Gastrocnemius medialis (tissue), 4 donors: Measurements from ENCODE around the gene ATP6V1B1. TPM values are rescaled to one million over a fixed set of nuclear protein-coding genes. Genes with fewer than 3 reads are reported as not detected.

Experiments
- ATAC-seq, 2 donors: fragments of 150-250 bp; one replicate each; pipeline ENCODE4 v1.9.1; 2016
- DNase-seq, 2 donors: peaks; one replicate each; pipeline ENCODE4 v3.0.0-alpha.2; 2019
- H3K27ac ChIP-seq, 4 donors: fragments of 200-600 bp; sonication (generic); 1 replicate in 1 of 4; 2 replicates in 3 of 4; pipeline ENCODE4 v1.5.1; 2016 to 2018; ENCODE audit warnings: mild to moderate bottlenecking in 2 of 4, moderate library complexity in 1 of 4
- H3K27me3 ChIP-seq, 3 donors: fragments of 200-600 bp; sonication (generic) in 2 of 3; 1 replicate in 1 of 3; 2 replicates in 2 of 3; pipeline versions ENCODE4 v1.5.1 to v1.6.0; 2016 to 2019; ENCODE audit warnings: mild to moderate bottlenecking in 1 of 3, moderate library complexity in 1 of 3
- H3K36me3 ChIP-seq, 2 donors: fragments of 200-600 bp; sonication (generic) in 1 of 2; one replicate each; pipeline ENCODE4 v1.5.1; 2017 to 2018
- H3K4me1 ChIP-seq, 2 donors: fragments of 200-600 bp; sonication (generic) in 1 of 2; one replicate each; pipeline ENCODE4 v1.5.1; 2016 to 2017; ENCODE audit warnings: mild to moderate bottlenecking in 2 of 2
- H3K4me3 ChIP-seq, 4 donors: fragments of 200-600 bp; sonication (generic) in 3 of 4; 1 replicate in 1 of 4; 2 replicates in 3 of 4; pipeline ENCODE4 v1.5.1; 2016 to 2019; ENCODE audit warnings: mild to moderate bottlenecking in 2 of 4
- H3K9me3 ChIP-seq, 3 donors: fragments of 200-600 bp; sonication (generic) in 2 of 3; 1 replicate in 1 of 3; 2 replicates in 2 of 3; pipeline ENCODE4 v1.5.1; 2016 to 2019
- POLR2A ChIP-seq, 2 donors: fragments of 450-650 bp; IDR thresholded peaks; one replicate each; pipeline ENCODE4 v1.6.1; 2017; ENCODE audit warnings: antibody characterized with exemption in 2 of 2, mild to moderate bottlenecking in 2 of 2, moderate library complexity in 2 of 2
- in situ Hi-C, 4 donors: fragments of 200-750 bp; cut with MboI; loops; one replicate each; pipeline versions ENCODE4 v1.15.0 to v1.8.0; 2017; ENCODE audit warnings: low sequenced_read_pairs in 4 of 4
- intact Hi-C: fragments of 100-400 bp; cut with DNase I; formaldehyde crosslinking; loops from one replicate; pipeline ENCODE4 v1.15.1; 2023; ENCODE audit warnings: low total_unique reads
- total RNA-seq, 4 donors: library from RNA; depleted of rRNA; stranded (reverse); fragments of >200 nt; gene quantifications; one replicate each; pipeline versions ENCODE4 v1.1.0 to v1.2.3, GENCODE V29; 2016
- TF ChIP-seq, protein P1 (sequence below), 5 experiments: fragments of 450-650 bp in 3 of 5; fragments of 200-600 bp in 2 of 5; sonication (generic) in 2 of 5; IDR thresholded peaks in 4 of 5; conservative IDR thresholded peaks in 1 of 5; 1 replicate in 4 of 5; 2 replicates in 1 of 5; pipeline ENCODE4 v1.5.1; 2016 to 2019; ENCODE audit warnings: antibody characterized with exemption in 5 of 5, mild to moderate bottlenecking in 3 of 5, moderate library complexity in 3 of 5

The ATP6V1B1 gene
- total RNA-seq, 4 donors from 2014 or later = 2.3 TPM; not detected in 3

- no peak for TF ChIP-seq POLR2A (IDR thresholded peaks at IDR 0.05)
- Histone ChIP-seq H3K27me3 (peaks cover 0 to 9% (median 0%) of the 10 kb centered on the region in 3 donors), H3K4me3 (no peak overlapping the region), H3K27ac (no peak overlapping the region), H3K36me3 (no peaks in the 10 kb centered on the region), H3K4me1 (no peaks in the 10 kb centered on the region), H3K9me3 (no peaks in the 10 kb centered on the region)
- ATAC-seq = no peak
- intact Hi-C loops (no loop called here), in situ Hi-C loops (no loop called here)
- no peak for DNase-seq
These were observed 22.1 kb downstream of the ATP6V1B1 start for GRCh38 chr2:70957798-70958197.

DNA sequence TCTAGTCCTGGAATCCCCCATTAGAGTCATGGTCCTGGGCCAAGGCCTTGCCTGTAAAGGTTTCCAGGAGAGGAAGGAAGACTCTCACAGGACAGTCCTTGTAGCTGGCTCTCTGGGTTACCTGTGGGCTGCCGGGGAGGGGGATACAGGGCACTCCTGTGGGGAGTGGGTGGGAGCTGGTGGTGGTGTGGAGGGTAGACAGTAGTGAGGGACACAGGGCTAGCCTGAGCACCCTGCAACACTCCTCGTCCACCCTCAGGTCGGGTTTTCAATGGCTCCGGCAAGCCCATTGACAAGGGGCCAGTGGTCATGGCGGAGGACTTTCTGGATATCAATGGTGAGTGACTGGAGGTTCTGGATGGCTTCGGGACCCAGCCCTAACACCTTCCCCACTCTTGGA lies 23.1 kb downstream of the ATP6V1B1 start:
- intact Hi-C loops (no loop called here), in situ Hi-C loops (no loop called here)
- no peaks in the 10 kb centered on the region for H3K4me1 ChIP-seq
- TF ChIP-seq POLR2A (IDR thresholded peaks at IDR 0.05) = no peak
- TF ChIP-seq, protein P1, sequence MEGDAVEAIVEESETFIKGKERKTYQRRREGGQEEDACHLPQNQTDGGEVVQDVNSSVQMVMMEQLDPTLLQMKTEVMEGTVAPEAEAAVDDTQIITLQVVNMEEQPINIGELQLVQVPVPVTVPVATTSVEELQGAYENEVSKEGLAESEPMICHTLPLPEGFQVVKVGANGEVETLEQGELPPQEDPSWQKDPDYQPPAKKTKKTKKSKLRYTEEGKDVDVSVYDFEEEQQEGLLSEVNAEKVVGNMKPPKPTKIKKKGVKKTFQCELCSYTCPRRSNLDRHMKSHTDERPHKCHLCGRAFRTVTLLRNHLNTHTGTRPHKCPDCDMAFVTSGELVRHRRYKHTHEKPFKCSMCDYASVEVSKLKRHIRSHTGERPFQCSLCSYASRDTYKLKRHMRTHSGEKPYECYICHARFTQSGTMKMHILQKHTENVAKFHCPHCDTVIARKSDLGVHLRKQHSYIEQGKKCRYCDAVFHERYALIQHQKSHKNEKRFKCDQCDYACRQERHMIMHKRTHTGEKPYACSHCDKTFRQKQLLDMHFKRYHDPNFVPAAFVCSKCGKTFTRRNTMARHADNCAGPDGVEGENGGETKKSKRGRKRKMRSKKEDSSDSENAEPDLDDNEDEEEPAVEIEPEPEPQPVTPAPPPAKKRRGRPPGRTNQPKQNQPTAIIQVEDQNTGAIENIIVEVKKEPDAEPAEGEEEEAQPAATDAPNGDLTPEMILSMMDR (IDR thresholded peaks at IDR 0.05 in 4 of 5, conservative IDR thresholded peaks at IDR 0.05 in 1 of 5) = no peak
- H3K27me3 ChIP-seq = peaks cover under 1 to 10% (median 6%) of the 10 kb centered on the region in 3 donors
- H3K27ac ChIP-seq = no peak overlapping the region
- no peak overlapping the region for H3K4me3 ChIP-seq
- H3K36me3 ChIP-seq = no peaks in the 10 kb centered on the region
- no peaks in the 10 kb centered on the region for H3K9me3 ChIP-seq
- ATAC-seq (no peak), DNase-seq (no peak)

DNA sequence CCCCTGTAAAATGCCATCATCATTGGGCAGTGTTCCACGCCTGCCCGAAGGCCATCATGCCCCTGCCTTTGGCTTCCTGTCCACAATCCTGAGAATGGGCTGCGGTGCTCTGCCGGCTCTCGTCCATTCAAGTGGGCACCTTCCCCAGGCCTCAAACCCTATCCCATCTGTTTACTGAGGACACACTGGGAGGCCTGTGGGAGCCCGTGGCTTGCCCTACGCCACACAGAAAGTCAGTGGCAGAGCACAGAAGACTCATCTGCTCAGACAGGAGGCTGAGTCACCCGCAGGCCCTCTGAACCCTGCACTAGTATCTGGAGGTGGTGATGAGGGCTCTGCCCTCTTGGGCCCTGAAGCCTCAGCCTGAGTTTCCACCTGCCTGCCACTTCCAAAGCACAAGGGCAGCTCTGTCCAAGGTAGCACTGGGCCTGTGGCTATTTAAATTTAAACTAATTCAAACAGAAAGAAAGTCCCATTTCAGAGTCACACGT lies 23.6 kb downstream of the ATP6V1B1 start:
- in situ Hi-C loops (no loop called here), intact Hi-C loops (no loop called here)
- DNase-seq (no peak), ATAC-seq (no peak)
- TF ChIP-seq, protein P1 (IDR thresholded peaks at IDR 0.05 in 4 of 5, conservative IDR thresholded peaks at IDR 0.05 in 1 of 5) = no peak
- TF ChIP-seq POLR2A (IDR thresholded peaks at IDR 0.05) = no peak
- H3K27me3 ChIP-seq = peaks cover 6 to 15% (median 10%) of the 10 kb centered on the region in 3 donors
- no peaks in the 10 kb centered on the region for H3K36me3 ChIP-seq
- no peaks in the 10 kb centered on the region for H3K9me3 ChIP-seq
- H3K4me3 ChIP-seq = no peak overlapping the region
- H3K27ac ChIP-seq = no peak overlapping the region
- H3K4me1 ChIP-seq = no peaks in the 10 kb centered on the region

DNA sequence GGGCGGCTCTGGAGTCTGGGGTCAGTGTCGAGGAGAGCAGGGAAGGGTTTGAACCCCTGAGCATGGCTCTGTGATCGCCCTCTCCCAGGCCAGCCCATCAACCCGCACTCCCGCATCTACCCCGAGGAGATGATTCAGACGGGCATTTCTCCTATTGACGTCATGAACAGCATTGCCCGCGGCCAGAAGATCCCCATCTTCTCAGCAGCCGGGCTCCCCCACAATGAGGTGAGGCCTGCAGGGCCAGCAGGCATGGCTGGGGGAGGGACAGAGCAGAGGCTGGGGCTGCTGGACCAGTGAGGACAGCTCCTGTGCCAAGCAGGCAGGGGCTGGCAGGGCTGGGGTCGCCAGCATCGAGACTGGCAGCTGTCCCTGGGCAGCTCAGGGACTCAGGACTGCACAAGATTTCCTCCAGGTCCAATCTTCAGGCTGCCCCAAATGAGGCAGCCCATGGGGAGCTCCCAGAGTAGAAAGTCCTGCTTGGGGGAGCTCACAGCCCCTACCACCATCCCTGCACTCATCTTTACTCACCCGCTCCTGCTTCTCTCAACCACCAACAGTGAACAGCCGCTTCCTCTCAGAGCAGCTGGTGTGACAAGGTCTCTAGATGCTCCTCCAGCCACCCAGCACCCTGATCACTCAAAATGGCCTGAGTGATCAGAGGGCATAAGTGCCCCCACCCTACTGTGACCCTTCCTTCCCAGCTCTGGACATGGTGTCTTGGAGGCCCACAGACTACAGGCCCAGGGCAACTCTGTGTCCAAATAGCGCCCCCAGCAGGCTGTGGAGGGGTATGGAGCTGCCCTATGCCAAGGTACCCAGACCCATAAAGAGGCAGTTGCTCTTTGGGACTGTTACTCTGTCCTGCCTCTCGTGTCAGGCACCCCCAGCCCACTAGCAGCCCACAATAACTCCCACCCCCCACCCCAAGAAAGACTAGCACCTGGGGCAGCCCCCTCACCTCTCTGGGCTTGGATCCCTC lies 24.4 kb downstream of the ATP6V1B1 start:
- H3K27ac ChIP-seq = no peak overlapping the region
- TF ChIP-seq, protein P1 (IDR thresholded peaks at IDR 0.05 in 4 of 5, conservative IDR thresholded peaks at IDR 0.05 in 1 of 5) = no peak
- no peak for TF ChIP-seq POLR2A (IDR thresholded peaks at IDR 0.05)
- peaks cover 0 to 2% of the 10 kb centered on the region in 2 donors for H3K4me1 ChIP-seq
- H3K36me3 ChIP-seq = no peaks in the 10 kb centered on the region
- H3K9me3 ChIP-seq = no peaks in the 10 kb centered on the region
- DNase-seq = no peak
- H3K27me3 ChIP-seq = peaks cover 15 to 24% (median 19%) of the 10 kb centered on the region in 3 donors
- no peak for ATAC-seq
- H3K4me3 ChIP-seq = no peak overlapping the region
- in situ Hi-C loops (no loop called here), intact Hi-C loops (no loop called here)
